ENCODE results near the gene ADGRE3.

The ADGRE3 gene

GRCh38 chr19:14686411-14686810, 11.8 kb upstream of the ADGRE3 start:
- peaks cover 6% of the 10 kb centered on the region; the same call in 1 of the 2 replicates for H3F3A ChIP-seq (ENCODE audit: low read depth)
- no peak overlapping the region for H3K4me2 ChIP-seq (ENCODE audit: low read depth, low read length, poor library complexity, severe bottlenecking)
- TF ChIP-seq CTCF (conservative IDR thresholded peaks at IDR 0.05; ENCODE audit: low read length), result peak; percentile 67
- TF ChIP-seq EZH2phosphoT487 (IDR thresholded peaks at IDR 0.05; ENCODE audit: borderline replicate concordance), result no peak
- no peak overlapping the region for H3K9ac ChIP-seq (ENCODE audit: low read depth, low read length, poor library complexity, severe bottlenecking)
- H3K36me3 ChIP-seq (ENCODE audit: insufficient read depth, low read length), result no peaks in the 10 kb centered on the region
- 0 out of 2 replicates have a peak, but pooled peaks cover 4% of the 10 kb centered on the region for H3K79me2 ChIP-seq (ENCODE audit: insufficient read depth, low read length)
- H3K4me1 ChIP-seq (ENCODE audit: insufficient read depth, low read length, poor library complexity, severe bottlenecking), result peaks cover 18% of the 10 kb centered on the region
- H2AFZ ChIP-seq (ENCODE audit: low read length), result no peak overlapping the region
- no peaks in the 10 kb centered on the region for H3K27me3 ChIP-seq (ENCODE audit: insufficient read depth, low read length, poor library complexity, severe bottlenecking)
- H4K20me1 ChIP-seq (ENCODE audit: insufficient read depth, low read length, poor library complexity, severe bottlenecking), result no peaks in the 10 kb centered on the region
- H3K4me3 ChIP-seq (ENCODE audit: low read length, poor library complexity, severe bottlenecking), result no peak overlapping the region
- H3K9me3 ChIP-seq (ENCODE audit: insufficient read depth, low read depth, low read length), result no peaks in the 10 kb centered on the region
- no peaks in the 10 kb centered on the region for H3K9me2 ChIP-seq (replicated peaks; ENCODE audit: low read depth, low read length)

- Histone ChIP-seq H4K20me1 (ENCODE audit: insufficient read depth, low read length, poor library complexity, severe bottlenecking) (no peaks in the 10 kb centered on the region), H3K9me2 (replicated peaks; ENCODE audit: low read depth, low read length) (no peaks in the 10 kb centered on the region), H3K27me3 (ENCODE audit: insufficient read depth, low read length, poor library complexity, severe bottlenecking) (no peaks in the 10 kb centered on the region), H3F3A (ENCODE audit: low read depth) (no peaks in the 10 kb centered on the region), H3K79me2 (ENCODE audit: insufficient read depth, low read length) (no peaks in the 10 kb centered on the region), H3K36me3 (ENCODE audit: insufficient read depth, low read length) (no peaks in the 10 kb centered on the region), H3K4me1 (ENCODE audit: insufficient read depth, low read length, poor library complexity, severe bottlenecking) (peaks cover 2% of the 10 kb centered on the region), H3K4me3 (ENCODE audit: low read length, poor library complexity, severe bottlenecking) (no peak overlapping the region), H3K4me2 (ENCODE audit: low read depth, low read length, poor library complexity, severe bottlenecking) (no peak overlapping the region), H2AFZ (ENCODE audit: low read length) (no peak overlapping the region), H3K9ac (ENCODE audit: low read depth, low read length, poor library complexity, severe bottlenecking) (no peak overlapping the region), H3K9me3 (ENCODE audit: insufficient read depth, low read depth, low read length) (no peaks in the 10 kb centered on the region)
- no peak for TF ChIP-seq EZH2phosphoT487 (IDR thresholded peaks at IDR 0.05; ENCODE audit: borderline replicate concordance)
- TF ChIP-seq CTCF (conservative IDR thresholded peaks at IDR 0.05; ENCODE audit: low read length), result no peak
These were observed 8.8 kb upstream of the ADGRE3 start for GRCh38 chr19:14683439-14683838.

GRCh38 chr19:14682084-14682483, 7.4 kb upstream of the ADGRE3 start:
- no peaks in the 10 kb centered on the region for H3K9me3 ChIP-seq (ENCODE audit: insufficient read depth, low read depth, low read length)
- no peaks in the 10 kb centered on the region for H3F3A ChIP-seq (ENCODE audit: low read depth)
- no peaks in the 10 kb centered on the region for H3K79me2 ChIP-seq (ENCODE audit: insufficient read depth, low read length)
- H3K4me1 ChIP-seq (ENCODE audit: insufficient read depth, low read length, poor library complexity, severe bottlenecking), result no peaks in the 10 kb centered on the region
- H3K4me2 ChIP-seq (ENCODE audit: low read depth, low read length, poor library complexity, severe bottlenecking), result no peak overlapping the region
- TF ChIP-seq EZH2phosphoT487 (IDR thresholded peaks at IDR 0.05; ENCODE audit: borderline replicate concordance), result no peak
- no peak for TF ChIP-seq CTCF (conservative IDR thresholded peaks at IDR 0.05; ENCODE audit: low read length)
- no peaks in the 10 kb centered on the region for H4K20me1 ChIP-seq (ENCODE audit: insufficient read depth, low read length, poor library complexity, severe bottlenecking)
- H2AFZ ChIP-seq (ENCODE audit: low read length), result no peak overlapping the region
- no peak overlapping the region for H3K9ac ChIP-seq (ENCODE audit: low read depth, low read length, poor library complexity, severe bottlenecking)
- H3K27me3 ChIP-seq (ENCODE audit: insufficient read depth, low read length, poor library complexity, severe bottlenecking), result no peaks in the 10 kb centered on the region
- no peak overlapping the region for H3K4me3 ChIP-seq (ENCODE audit: low read length, poor library complexity, severe bottlenecking)
- no peaks in the 10 kb centered on the region for H3K36me3 ChIP-seq (ENCODE audit: insufficient read depth, low read length)
- H3K9me2 ChIP-seq (replicated peaks; ENCODE audit: low read depth, low read length), result no peaks in the 10 kb centered on the region

All from Loucy (cell line).